Putamen (tissue), 1 donor: ENCODE data around the gene CTCFL.

ENCODE experiments used
- DNase-seq: peaks from one replicate; pipeline ENCODE4 v3.0.0-alpha.2; 2016; ENCODE audit warnings: low spot score

CTCFL gene

GRCh38 chr20:57464642-57465211 is 60.2 kb downstream of the CTCFL start:
- DNase-seq, result no peak

GRCh38 chr20:57462781-57463180 is 62.2 kb downstream of the CTCFL start:
- DNase-seq, result no peak

- no peak for DNase-seq
These were observed 63.2 kb downstream of the CTCFL start for GRCh38 chr20:57461726-57462125.

- DNase-seq, result no peak
These were observed 64.0 kb downstream of the CTCFL start for GRCh38 chr20:57460781-57461465.

GRCh38 chr20:57459897-57460296 is 65.0 kb downstream of the CTCFL start:
- no peak for DNase-seq

GRCh38 chr20:57459278-57459677 is 65.7 kb downstream of the CTCFL start:
- no peak for DNase-seq

- DNase-seq, result peak; percentile 53
These were observed 66.4 kb downstream of the CTCFL start for GRCh38 chr20:57458400-57459160.

- DNase-seq, result no peak
These were observed 67.5 kb downstream of the CTCFL start for GRCh38 chr20:57457243-57458095.

GRCh38 chr20:57456116-57456515 is 68.8 kb downstream of the CTCFL start:
- no peak for DNase-seq

- no peak for DNase-seq
These were observed 69.6 kb downstream of the CTCFL start for GRCh38 chr20:57455386-57455785.

- no peak for DNase-seq
These were observed 72.9 kb downstream of the CTCFL start for GRCh38 chr20:57451795-57452661.

- no peak for DNase-seq
These were observed 73.5 kb downstream of the CTCFL start for GRCh38 chr20:57451431-57451794.

- DNase-seq, result no peak
These were observed 74.0 kb downstream of the CTCFL start for GRCh38 chr20:57450931-57451330.

- DNase-seq, result no peak
These were observed 74.5 kb downstream of the CTCFL start for GRCh38 chr20:57450419-57450818.

GRCh38 chr20:57449398-57450354 is 75.3 kb downstream of the CTCFL start:
- no peak for DNase-seq

GRCh38 chr20:57448764-57449354 is 76.1 kb downstream of the CTCFL start:
- no peak for DNase-seq
